Esophagus muscularis mucosa (tissue), 4 donors: ENCODE data around the gene THTPA. TPM values are rescaled to one million over a fixed set of nuclear protein-coding genes. Genes with fewer than 3 reads are reported as not detected.

Source experiments
- DNase-seq: peaks from one replicate; pipeline ENCODE4 v3.0.0-alpha.2; 2017; ENCODE audit errors: extremely low spot score
- H3K27ac ChIP-seq, 4 donors: fragments of 200-600 bp; sonication (generic); replicated peaks in 1 of 4; 1 replicate in 3 of 4; 2 replicates in 1 of 4; pipeline ENCODE4 v1.5.1; 2016 to 2019; ENCODE audit warnings: mild to moderate bottlenecking in 1 of 4
- H3K27me3 ChIP-seq, 4 donors: fragments of 200-600 bp; sonication (generic); one replicate each; pipeline versions ENCODE4 v1.5.1 to v1.6.0; 2016 to 2019
- H3K36me3 ChIP-seq, 4 donors: fragments of 200-600 bp; sonication (generic); one replicate each; pipeline ENCODE4 v1.5.1; 2016 to 2019
- H3K4me1 ChIP-seq, 4 donors: fragments of 200-600 bp; sonication (generic); one replicate each; pipeline ENCODE4 v1.5.1; 2016 to 2019
- H3K4me3 ChIP-seq, 4 donors: fragments of 200-600 bp; sonication (generic); 1 replicate in 2 of 4; 2 replicates in 2 of 4; pipeline ENCODE4 v1.5.1; 2016 to 2019; ENCODE audit warnings: mild to moderate bottlenecking in 4 of 4, moderate library complexity in 1 of 4
- H3K9me3 ChIP-seq, 4 donors: fragments of 200-600 bp; sonication (generic); 1 replicate in 3 of 4; 2 replicates in 1 of 4; pipeline ENCODE4 v1.5.1; 2016 to 2019
- CTCF ChIP-seq, 3 experiments: fragments of 200-600 bp in 2 of 3; fragments of 450-650 bp in 1 of 3; sonication (generic) in 2 of 3; IDR thresholded peaks; one replicate each; pipeline ENCODE4 v1.5.1; 2017 to 2019; ENCODE audit warnings: antibody characterized with exemption in 3 of 3, mild to moderate bottlenecking in 2 of 3, moderate library complexity in 1 of 3
- EP300 ChIP-seq: sonication (generic); formaldehyde crosslinking; IDR thresholded peaks from one replicate; pipeline ENCODE4 v1.6.1; 2017; ENCODE audit warnings: antibody characterized with exemption
- POLR2A ChIP-seq: fragments of 450-650 bp; IDR thresholded peaks from one replicate; pipeline ENCODE4 v1.6.1; 2017; ENCODE audit warnings: antibody characterized with exemption, moderate library complexity, mild to moderate bottlenecking, low read depth
- POLR2AphosphoS5 ChIP-seq, 2 donors: sonication (generic); formaldehyde crosslinking; IDR thresholded peaks; one replicate each; pipeline ENCODE4 v1.6.1; 2017; ENCODE audit warnings: antibody characterized with exemption in 2 of 2
- WGBS: methylation state at CpG from one replicate; pipeline ENCODE4 v1.1.5; 2018; 5-methylcytosine and 5-hydroxymethylcytosine counted together
- intact Hi-C: fragments of 100-400 bp; cut with DNase I; formaldehyde crosslinking; loops from one replicate; pipeline ENCODE4 v1.15.1; 2023
- total RNA-seq, 4 donors: library from RNA; depleted of rRNA; stranded (reverse); fragments of >200 nt; gene quantifications; one replicate each; pipeline versions ENCODE4 v1.1.0 to v1.2.1, GENCODE V29; 2016

THTPA gene
- total RNA-seq, 4 donors from 2014 or later: 18.3 to 20.0 (median 19.7) TPM

DNA sequence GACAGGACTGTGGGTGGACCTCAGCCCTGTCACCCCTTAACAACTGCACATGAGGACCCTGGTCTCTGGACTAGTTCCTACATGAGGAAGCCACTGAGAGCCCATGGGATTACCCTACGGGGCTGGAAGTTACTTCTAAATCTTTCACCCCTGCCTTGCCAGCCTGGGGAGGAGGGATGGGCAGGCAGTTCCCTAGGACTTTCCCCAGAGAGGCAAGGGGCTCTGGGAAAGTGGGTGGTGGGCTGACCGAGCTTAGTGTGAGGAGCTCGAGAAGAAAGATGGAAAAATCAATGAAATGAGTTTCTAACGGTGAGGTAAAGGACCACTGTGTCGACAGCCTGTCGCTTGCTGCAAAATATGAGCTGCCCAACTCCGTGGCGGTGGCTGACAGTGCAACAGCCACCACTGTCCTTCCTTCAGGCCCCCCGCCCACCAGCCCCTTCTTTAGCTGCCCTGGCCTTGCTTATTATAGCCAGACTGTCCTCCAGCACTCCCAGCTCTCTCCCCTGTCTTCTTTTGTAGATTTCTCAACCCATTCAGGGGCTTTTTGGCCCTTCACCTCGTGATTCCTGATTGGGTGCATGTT lies 9.5 kb upstream of the THTPA start:
- H3K36me3 ChIP-seq: peaks cover 0 to 5% (median 0%) of the 10 kb centered on the region in 4 donors
- H3K27ac ChIP-seq: no peak overlapping the region
- no peak for DNase-seq
- H3K4me3 ChIP-seq: no peak overlapping the region
- 79% methylated on average over 10 of the region's 10 CpGs for WGBS
- intact Hi-C loops: no loop called here
- peaks cover 17 to 26% (median 20%) of the 10 kb centered on the region in 4 donors for H3K4me1 ChIP-seq
- H3K9me3 ChIP-seq: no peaks in the 10 kb centered on the region
- H3K27me3 ChIP-seq: no peaks in the 10 kb centered on the region
- TF ChIP-seq EP300: no peak
- TF ChIP-seq POLR2AphosphoS5 (IDR thresholded peaks at IDR 0.05): no peak
- TF ChIP-seq POLR2A: no peak
- TF ChIP-seq CTCF (IDR thresholded peaks at IDR 0.05): no peak

- Histone ChIP-seq H3K4me3 (no peak overlapping the region), H3K4me1 (peaks cover 22 to 31% (median 27%) of the 10 kb centered on the region in 4 donors), H3K27me3 (no peaks in the 10 kb centered on the region), H3K27ac (no peak overlapping the region), H3K9me3 (no peaks in the 10 kb centered on the region), H3K36me3 (peaks cover 0 to 5% (median 0%) of the 10 kb centered on the region in 4 donors)
- intact Hi-C loops: no loop called here
- no peak for DNase-seq
- 72% methylated on average over 2 of the region's 2 CpGs for WGBS
- TF ChIP-seq POLR2A (no peak), POLR2AphosphoS5 (IDR thresholded peaks at IDR 0.05) (no peak), CTCF (IDR thresholded peaks at IDR 0.05) (no peak), EP300 (no peak)
Observed at GRCh38 chr14:23547924-23548323, 8.1 kb upstream of the THTPA start.

DNA sequence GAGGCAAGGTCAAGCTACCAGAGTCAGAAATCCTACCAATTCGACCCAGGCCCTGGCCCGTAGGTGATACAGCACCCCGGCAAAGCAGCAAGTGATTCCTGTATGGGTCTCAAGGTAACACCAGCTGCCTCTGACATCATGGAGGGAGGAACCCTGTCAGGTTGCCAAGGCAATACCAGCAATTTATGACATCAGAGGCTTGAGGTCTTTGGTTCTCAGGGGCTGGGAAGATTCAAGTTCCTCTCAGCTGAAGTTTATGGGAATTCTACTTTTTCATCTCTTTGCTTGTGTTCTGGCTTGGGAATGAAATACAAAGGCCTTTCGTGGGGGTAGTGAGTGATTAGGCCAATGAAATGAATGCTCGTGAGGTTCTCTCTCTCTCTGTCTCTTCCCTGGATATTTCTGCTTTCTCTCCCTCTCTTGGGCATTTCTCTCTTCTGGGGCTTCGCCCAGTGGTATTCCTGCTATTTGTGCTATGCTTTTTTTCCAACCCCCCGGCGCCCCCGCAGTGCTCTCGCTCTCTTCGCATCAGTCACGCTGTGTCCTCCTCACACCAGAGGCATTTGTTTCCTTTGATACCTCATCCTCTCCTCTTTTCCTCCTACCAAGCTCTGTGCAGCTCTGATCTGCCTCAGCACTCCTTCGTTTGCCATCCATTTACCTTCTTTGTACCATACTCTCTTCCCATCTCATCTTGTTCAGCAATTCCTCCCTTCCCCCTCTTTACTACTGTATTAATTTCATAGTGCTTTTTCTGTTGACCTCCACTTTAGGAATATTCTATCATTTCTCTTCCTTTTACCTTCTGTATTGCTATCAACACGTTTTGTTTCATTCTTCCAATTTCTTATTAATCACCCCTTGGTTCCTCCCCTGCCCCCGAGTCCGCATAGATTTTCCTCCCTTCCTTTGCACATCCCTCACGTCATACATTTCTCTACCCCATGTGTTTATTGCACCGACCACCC lies 7.4 kb upstream of the THTPA start:
- Histone ChIP-seq H3K27ac (no peak overlapping the region), H3K36me3 (peaks cover 0 to under 1% (median 0%) of the 10 kb centered on the region in 4 donors), H3K27me3 (no peaks in the 10 kb centered on the region), H3K4me1 (peaks cover 22 to 31% (median 27%) of the 10 kb centered on the region in 4 donors), H3K4me3 (no peak overlapping the region), H3K9me3 (no peaks in the 10 kb centered on the region)
- intact Hi-C loops: no loop called here
- no peak for DNase-seq
- 62% methylated on average over 18 of the region's 18 CpGs for WGBS
- no peak for TF ChIP-seq EP300
- no peak for TF ChIP-seq POLR2A
- no peak for TF ChIP-seq POLR2AphosphoS5 (IDR thresholded peaks at IDR 0.05)
- no peak for TF ChIP-seq CTCF (IDR thresholded peaks at IDR 0.05)

- Histone ChIP-seq H3K9me3 (no peaks in the 10 kb centered on the region), H3K36me3 (no peaks in the 10 kb centered on the region), H3K4me3 (peak overlapping the region; percentile 66 to 75 (median 68)), H3K27me3 (no peaks in the 10 kb centered on the region), H3K27ac (peak overlapping the region in 1 of 4 donors; percentile 71), H3K4me1 (peaks cover 20 to 28% (median 25%) of the 10 kb centered on the region in 4 donors)
- WGBS: 48% methylated on average over 11 of the region's 12 CpGs
- no peak for DNase-seq
- TF ChIP-seq CTCF (IDR thresholded peaks at IDR 0.05) (no peak), POLR2AphosphoS5 (IDR thresholded peaks at IDR 0.05) (no peak), EP300 (no peak), POLR2A (no peak)
- intact Hi-C loops: no loop called here
Observed at GRCh38 chr14:23550131-23550811, 5.8 kb upstream of the THTPA start.
